RWPE2 (cell line): Measurements from ENCODE around the gene GID8.
A peak's percentile ranks its signal among the peaks of the same experiment; 100 is the strongest.

Experiments used
- ATAC-seq: fragments of 200-7000 bp; cut with Tn5 transposase; 3 replicates; pipeline ENCODE4 v1.9.1; 2021; ENCODE audit warnings: low read depth
- DNase-seq: peaks from one replicate; pipeline ENCODE4 v3.0.0-alpha.2; 2020; ENCODE audit warnings: low spot score
- H3K27ac ChIP-seq: fragments of 450-650 bp; 2 replicates; pipeline ENCODE4 v1.5.1; 2017; ENCODE audit warnings: mild to moderate bottlenecking; ENCODE audit not compliant: poor library complexity, severe bottlenecking
- H3K27me3 ChIP-seq: fragments of 250-450 bp; sonication (Bioruptor Pico); 2 replicates; pipeline ENCODE4 v1.5.1; 2021; ENCODE audit warnings: mild to moderate bottlenecking, moderate library complexity; ENCODE audit not compliant: insufficient read depth, poor library complexity, severe bottlenecking
- H3K36me3 ChIP-seq: fragments of 250-450 bp; sonication (Bioruptor Pico); 2 replicates; pipeline ENCODE4 v1.5.1; 2020; ENCODE audit warnings: low read depth, mild to moderate bottlenecking, moderate library complexity
- H3K4me1 ChIP-seq: fragments of 250-450 bp; sonication (Bioruptor Pico); 2 replicates; pipeline ENCODE4 v1.5.1; 2021; ENCODE audit warnings: mild to moderate bottlenecking, moderate library complexity; ENCODE audit not compliant: insufficient read depth, poor library complexity, severe bottlenecking
- H3K4me3 ChIP-seq: fragments of 250-450 bp; sonication (Bioruptor Pico); 2 replicates; pipeline ENCODE4 v1.5.1; 2021; ENCODE audit warnings: mild to moderate bottlenecking, moderate library complexity; ENCODE audit not compliant: severe bottlenecking
- H3K9me3 ChIP-seq: fragments of 250-450 bp; sonication (Bioruptor Pico); 2 replicates; pipeline ENCODE4 v1.5.1; 2021; ENCODE audit warnings: mild to moderate bottlenecking, moderate library complexity; ENCODE audit not compliant: severe bottlenecking
- TF ChIP-seq, protein P1 (sequence below): fragments of 450-650 bp; IDR thresholded peaks from one replicate; pipeline ENCODE4 v1.5.1; 2017; ENCODE audit warnings: mild to moderate bottlenecking, moderate library complexity; ENCODE audit not compliant: poor library complexity, severe bottlenecking

Gene GID8

DNA sequence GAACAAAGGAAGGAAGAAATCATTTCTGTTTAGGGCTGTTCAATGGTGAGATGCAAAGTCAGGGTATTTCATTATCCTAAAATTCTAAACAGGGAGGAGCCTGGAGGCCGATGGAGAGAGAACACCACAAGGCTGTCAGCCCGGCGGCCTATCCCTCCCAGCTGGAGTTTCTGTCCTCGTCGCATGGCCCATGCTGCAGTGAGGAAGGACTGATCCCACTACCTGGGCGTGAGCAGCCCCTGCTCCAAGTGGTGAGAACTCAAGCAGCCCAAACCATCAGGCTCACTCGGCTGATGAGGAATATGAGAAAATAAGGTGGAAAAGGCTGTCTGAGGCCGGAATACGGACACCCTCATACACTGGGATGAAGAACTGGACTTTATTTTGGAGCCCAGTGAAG, 42.4 kb upstream of the GID8 start:
- peaks cover 13% of the 10 kb centered on the region for H3K4me1 ChIP-seq
- no peaks in the 10 kb centered on the region for H3K9me3 ChIP-seq
- no peaks in the 10 kb centered on the region for H3K27me3 ChIP-seq
- no peak for ATAC-seq
- H3K4me3 ChIP-seq: no peak overlapping the region
- DNase-seq: peak; percentile 77
- H3K36me3 ChIP-seq: peaks cover 66% of the 10 kb centered on the region
- H3K27ac ChIP-seq: no peak overlapping the region
- TF ChIP-seq, protein P1, sequence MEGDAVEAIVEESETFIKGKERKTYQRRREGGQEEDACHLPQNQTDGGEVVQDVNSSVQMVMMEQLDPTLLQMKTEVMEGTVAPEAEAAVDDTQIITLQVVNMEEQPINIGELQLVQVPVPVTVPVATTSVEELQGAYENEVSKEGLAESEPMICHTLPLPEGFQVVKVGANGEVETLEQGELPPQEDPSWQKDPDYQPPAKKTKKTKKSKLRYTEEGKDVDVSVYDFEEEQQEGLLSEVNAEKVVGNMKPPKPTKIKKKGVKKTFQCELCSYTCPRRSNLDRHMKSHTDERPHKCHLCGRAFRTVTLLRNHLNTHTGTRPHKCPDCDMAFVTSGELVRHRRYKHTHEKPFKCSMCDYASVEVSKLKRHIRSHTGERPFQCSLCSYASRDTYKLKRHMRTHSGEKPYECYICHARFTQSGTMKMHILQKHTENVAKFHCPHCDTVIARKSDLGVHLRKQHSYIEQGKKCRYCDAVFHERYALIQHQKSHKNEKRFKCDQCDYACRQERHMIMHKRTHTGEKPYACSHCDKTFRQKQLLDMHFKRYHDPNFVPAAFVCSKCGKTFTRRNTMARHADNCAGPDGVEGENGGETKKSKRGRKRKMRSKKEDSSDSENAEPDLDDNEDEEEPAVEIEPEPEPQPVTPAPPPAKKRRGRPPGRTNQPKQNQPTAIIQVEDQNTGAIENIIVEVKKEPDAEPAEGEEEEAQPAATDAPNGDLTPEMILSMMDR: no peak

DNA sequence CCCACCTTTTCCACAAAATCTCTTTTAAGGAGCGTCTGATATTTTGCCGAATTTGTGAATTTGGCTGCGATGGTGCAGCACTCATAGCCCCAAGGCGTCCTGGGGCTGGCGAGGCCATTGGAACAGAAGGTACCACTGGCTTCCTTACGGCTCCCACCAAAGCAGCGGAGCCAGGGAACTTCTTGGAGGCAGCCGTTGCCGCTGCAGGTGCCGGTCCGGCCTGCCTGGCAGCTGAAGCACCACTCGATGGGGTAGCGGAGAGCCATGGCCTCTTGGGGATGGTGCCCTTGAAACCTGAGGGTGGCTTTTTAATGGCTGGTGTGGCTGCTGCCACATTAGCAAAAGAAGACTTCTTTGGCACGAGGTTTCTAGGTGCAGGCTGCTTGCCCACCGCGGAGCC, 41.4 kb upstream of the GID8 start:
- Histone ChIP-seq H3K27me3 (no peaks in the 10 kb centered on the region), H3K4me3 (no peak overlapping the region), H3K27ac (no peak overlapping the region), H3K36me3 (peaks cover 60% of the 10 kb centered on the region), H3K4me1 (peaks cover 15% of the 10 kb centered on the region), H3K9me3 (no peaks in the 10 kb centered on the region)
- ATAC-seq (no peak), DNase-seq (peak; percentile 73)
- TF ChIP-seq, protein P1: no peak

DNA sequence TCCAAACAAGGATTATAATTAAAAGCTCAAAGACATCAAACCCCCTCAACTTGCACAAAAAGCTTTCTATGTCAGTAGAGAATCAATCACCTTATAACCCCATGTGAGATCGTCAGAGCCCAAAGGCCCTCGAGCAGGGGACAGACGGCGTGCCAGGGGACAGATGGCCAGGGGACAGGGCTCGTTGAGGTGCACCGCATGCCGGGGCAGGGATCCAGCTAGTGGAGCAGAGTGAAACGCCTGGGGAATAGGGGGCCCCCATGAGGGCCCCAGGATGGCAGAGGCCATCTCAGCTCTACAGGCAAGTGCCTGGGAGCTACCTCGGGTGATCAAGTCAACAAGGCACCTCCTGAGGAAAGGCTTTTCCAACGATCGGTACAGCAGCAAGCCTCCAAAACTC, 40.3 kb upstream of the GID8 start:
- Histone ChIP-seq H3K27ac (no peak overlapping the region), H3K36me3 (peaks cover 60% of the 10 kb centered on the region), H3K4me3 (no peak overlapping the region), H3K4me1 (peaks cover 15% of the 10 kb centered on the region), H3K9me3 (no peaks in the 10 kb centered on the region), H3K27me3 (no peaks in the 10 kb centered on the region)
- TF ChIP-seq, protein P1: no peak
- DNase-seq (peak; percentile 80), ATAC-seq (no peak)

DNA sequence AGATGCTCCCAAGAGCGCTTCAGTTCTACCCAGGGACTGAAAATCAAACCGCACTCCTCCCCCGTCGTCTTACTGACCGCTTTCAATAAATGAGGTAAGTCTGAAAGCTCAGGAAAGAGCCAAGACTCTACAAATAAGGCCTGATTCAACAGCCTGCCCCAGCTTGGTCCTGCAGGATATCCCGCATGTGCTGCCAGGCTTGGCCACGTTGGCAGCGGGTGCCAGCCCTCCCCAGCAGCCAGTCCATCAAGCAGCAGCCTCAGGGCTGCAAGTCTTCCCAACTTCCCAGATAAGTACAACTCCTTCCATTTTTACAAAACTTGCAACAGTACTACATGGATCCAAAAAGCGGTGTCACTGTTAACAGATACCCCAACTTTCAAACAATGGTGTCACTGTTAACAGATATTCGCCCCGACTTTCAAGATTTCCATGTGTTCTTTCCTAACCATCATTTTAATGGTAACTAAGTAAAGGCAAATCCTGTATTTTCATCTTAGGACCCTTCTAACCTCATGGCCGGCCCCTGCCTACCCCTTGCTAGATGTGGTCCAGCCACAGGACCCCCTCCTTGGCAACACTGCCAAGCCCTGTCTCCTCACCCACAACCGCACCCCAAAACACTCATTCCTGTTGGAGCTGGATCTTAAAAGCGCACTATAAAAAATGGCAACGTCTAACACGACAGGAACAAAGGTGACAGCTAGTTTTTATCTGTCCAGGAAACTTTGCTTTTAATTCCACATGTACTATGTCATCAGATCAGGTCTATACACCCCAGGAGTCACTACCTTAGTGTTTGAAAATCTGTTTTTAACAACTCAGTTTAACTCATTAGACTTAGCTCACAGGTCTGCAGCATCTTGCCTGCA, 39.6 kb upstream of the GID8 start:
- H3K4me3 ChIP-seq: no peak overlapping the region
- DNase-seq (peak; percentile 77), ATAC-seq (no peak)
- H3K27ac ChIP-seq: no peak overlapping the region
- H3K4me1 ChIP-seq: peaks cover 15% of the 10 kb centered on the region
- H3K27me3 ChIP-seq: no peaks in the 10 kb centered on the region
- no peaks in the 10 kb centered on the region for H3K9me3 ChIP-seq
- peaks cover 60% of the 10 kb centered on the region for H3K36me3 ChIP-seq
- TF ChIP-seq, protein P1: no peak
